Right lobe of liver (tissue), 4 donors: ENCODE measurements around the gene CLCA1.

Experiments
- POLR2A ChIP-seq: fragments of 450-650 bp; IDR thresholded peaks from one replicate; pipeline ENCODE4 v1.6.1; 2017; ENCODE audit warnings: antibody characterized with exemption, mild to moderate bottlenecking
- TF ChIP-seq, protein P1 (sequence below), 4 donors: fragments of 200-600 bp in 3 of 4; fragments of 450-650 bp in 1 of 4; IDR thresholded peaks; one replicate each; pipeline versions ENCODE4 v1.5.1 to v1.8.0; 2016 to 2022; ENCODE audit warnings: antibody characterized with exemption in 4 of 4, mild to moderate bottlenecking in 2 of 4
- donor health status: DM: no; HTN: no; CAD: no.
- donor health status: DM: no; HTN: no; CAD: no.
- donor health status: DM: no; HTN: yes; CAD: no.

DNA sequence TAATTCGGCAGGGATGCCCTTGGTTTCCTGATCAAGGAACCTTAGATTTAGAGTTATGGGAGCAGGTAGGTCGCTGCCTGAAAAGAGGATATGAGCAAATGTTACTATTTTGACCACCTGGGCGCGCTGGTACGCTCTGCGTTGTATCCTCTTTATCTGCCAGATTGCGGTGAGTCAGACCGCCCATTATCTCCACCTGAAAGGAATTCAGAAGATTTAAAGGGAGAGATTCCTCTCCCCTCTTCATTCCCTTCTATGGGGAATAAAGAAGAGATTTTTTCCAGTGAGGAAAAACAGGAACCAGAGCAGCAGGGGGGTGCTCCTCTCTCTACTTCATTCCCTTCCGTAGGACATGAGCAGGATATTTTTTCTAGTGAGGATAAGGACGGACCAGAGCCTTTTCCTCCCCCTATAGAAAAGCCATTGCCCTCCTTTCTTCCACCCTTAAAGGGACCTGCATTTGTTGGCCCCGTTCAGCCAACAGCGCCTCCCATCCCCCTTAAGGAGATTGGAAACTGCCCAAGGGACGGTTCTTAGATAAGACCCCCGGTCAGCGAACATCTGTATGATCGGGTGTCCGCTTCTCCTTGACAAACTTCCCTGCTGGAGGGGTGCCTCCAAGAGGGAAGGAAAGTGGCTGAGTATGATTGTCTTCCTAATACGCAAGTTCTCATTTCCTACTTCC is 34.1 kb downstream of the CLCA1 start:
- TF ChIP-seq, protein P1, sequence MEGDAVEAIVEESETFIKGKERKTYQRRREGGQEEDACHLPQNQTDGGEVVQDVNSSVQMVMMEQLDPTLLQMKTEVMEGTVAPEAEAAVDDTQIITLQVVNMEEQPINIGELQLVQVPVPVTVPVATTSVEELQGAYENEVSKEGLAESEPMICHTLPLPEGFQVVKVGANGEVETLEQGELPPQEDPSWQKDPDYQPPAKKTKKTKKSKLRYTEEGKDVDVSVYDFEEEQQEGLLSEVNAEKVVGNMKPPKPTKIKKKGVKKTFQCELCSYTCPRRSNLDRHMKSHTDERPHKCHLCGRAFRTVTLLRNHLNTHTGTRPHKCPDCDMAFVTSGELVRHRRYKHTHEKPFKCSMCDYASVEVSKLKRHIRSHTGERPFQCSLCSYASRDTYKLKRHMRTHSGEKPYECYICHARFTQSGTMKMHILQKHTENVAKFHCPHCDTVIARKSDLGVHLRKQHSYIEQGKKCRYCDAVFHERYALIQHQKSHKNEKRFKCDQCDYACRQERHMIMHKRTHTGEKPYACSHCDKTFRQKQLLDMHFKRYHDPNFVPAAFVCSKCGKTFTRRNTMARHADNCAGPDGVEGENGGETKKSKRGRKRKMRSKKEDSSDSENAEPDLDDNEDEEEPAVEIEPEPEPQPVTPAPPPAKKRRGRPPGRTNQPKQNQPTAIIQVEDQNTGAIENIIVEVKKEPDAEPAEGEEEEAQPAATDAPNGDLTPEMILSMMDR (IDR thresholded peaks at IDR 0.05) = no peak
- TF ChIP-seq POLR2A = no peak
